OCI-LY1 (cell line): ENCODE data around the gene S100PBP.

Experiments used
- EZH2 ChIP-seq: fragments of 200-600 bp; sonication (generic), shearing (Covaris generic); IDR thresholded peaks from 2 replicates; pipeline ENCODE4 v1.8.0; 2017; ENCODE audit warnings: borderline replicate concordance, mixed run types, mild to moderate bottlenecking, antibody characterized with exemption, low read length, moderate library complexity, mixed read lengths
- TF ChIP-seq, protein P1 (sequence below): fragments of 200-600 bp; sonication (generic), shearing (Covaris generic); IDR thresholded peaks from 2 replicates; pipeline ENCODE4 v1.5.1; 2017; ENCODE audit warnings: mild to moderate bottlenecking, antibody characterized with exemption, low read length, moderate library complexity, mixed read lengths

DNA sequence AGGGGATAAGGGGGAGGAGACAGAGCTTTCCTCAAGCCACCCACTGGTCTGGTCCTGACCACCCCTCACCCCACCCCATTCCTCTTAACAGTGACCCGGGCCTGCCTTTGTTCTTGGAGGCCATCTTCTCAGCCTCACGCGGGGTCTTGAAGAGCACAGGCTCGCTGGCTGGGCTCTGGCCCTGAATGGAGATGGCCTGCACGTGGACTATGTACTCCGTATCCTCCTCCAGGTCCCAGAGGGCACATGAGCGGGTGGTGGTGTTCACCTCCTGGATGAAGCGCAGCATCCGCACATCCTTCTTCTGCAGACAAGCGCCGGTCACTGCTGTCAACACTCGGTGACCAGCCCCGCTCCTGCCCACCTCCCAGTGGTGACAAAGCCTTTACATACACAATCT, 50.6 kb downstream of the S100PBP start:
- TF ChIP-seq, protein P1, sequence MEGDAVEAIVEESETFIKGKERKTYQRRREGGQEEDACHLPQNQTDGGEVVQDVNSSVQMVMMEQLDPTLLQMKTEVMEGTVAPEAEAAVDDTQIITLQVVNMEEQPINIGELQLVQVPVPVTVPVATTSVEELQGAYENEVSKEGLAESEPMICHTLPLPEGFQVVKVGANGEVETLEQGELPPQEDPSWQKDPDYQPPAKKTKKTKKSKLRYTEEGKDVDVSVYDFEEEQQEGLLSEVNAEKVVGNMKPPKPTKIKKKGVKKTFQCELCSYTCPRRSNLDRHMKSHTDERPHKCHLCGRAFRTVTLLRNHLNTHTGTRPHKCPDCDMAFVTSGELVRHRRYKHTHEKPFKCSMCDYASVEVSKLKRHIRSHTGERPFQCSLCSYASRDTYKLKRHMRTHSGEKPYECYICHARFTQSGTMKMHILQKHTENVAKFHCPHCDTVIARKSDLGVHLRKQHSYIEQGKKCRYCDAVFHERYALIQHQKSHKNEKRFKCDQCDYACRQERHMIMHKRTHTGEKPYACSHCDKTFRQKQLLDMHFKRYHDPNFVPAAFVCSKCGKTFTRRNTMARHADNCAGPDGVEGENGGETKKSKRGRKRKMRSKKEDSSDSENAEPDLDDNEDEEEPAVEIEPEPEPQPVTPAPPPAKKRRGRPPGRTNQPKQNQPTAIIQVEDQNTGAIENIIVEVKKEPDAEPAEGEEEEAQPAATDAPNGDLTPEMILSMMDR, result no peak
- no peak for TF ChIP-seq EZH2
